GM18505 (cell line): ENCODE results near the gene CLCN7.

Experiments
- ATAC-seq: cut with Tn5 transposase; IDR thresholded peaks from one replicate; pipeline ENCODE4 v1.9.1; 2021; ENCODE audit not compliant: unreplicated experiment
- POLR2A ChIP-seq: IDR thresholded peaks from 4 replicates; pipeline ENCODE4 v1.6.1; 2011; ENCODE audit warnings: borderline replicate concordance; ENCODE audit not compliant: insufficient read depth, insufficient read length; ENCODE audit errors: extremely low read depth

The CLCN7 gene, protein sequence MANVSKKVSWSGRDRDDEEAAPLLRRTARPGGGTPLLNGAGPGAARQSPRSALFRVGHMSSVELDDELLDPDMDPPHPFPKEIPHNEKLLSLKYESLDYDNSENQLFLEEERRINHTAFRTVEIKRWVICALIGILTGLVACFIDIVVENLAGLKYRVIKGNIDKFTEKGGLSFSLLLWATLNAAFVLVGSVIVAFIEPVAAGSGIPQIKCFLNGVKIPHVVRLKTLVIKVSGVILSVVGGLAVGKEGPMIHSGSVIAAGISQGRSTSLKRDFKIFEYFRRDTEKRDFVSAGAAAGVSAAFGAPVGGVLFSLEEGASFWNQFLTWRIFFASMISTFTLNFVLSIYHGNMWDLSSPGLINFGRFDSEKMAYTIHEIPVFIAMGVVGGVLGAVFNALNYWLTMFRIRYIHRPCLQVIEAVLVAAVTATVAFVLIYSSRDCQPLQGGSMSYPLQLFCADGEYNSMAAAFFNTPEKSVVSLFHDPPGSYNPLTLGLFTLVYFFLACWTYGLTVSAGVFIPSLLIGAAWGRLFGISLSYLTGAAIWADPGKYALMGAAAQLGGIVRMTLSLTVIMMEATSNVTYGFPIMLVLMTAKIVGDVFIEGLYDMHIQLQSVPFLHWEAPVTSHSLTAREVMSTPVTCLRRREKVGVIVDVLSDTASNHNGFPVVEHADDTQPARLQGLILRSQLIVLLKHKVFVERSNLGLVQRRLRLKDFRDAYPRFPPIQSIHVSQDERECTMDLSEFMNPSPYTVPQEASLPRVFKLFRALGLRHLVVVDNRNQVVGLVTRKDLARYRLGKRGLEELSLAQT

DNA sequence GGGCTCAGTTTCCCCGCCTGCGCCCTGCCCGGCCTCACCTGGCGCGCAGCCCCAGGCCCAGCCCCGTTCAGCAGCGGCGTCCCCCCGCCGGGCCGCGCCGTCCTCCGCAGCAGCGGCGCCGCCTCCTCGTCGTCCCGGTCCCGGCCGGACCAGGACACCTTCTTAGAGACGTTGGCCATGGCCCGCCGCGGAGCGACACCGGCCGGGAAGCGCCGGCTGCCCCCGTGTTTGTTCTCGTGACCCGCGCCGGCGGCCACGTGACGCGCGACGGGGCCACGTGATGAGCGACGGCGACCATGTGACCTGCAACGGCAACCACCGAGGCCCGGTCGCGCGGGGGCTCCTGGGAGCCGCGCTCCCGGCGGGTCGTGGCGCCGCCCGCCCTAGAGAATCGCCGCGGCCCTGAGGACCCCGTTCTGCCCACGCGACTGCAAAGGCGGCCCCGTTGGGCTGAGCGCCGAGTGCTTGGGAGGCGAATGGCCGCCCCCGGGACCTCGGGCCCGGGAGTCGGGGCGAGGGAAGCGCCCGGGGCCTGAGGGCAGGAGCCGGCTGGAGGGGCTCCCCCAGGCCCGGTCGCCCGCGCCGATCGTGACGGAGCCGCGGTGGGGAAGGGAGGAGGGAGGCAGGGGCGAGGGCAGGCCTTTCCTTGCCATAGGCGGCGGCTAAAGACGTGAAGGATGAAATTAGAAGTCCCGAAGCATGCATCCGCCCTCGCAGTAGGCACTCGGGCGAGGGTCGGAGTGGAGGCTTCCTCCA is at the start of gene CLCN7:
TSS of gene CLCN7 (minus strand) at position 233 of the 756 bp plus-strand sequence. CDS start at position 179, 54 bp downstream.
- TF ChIP-seq POLR2A = peak; percentile 93
- peak; percentile 82 for ATAC-seq

DNA sequence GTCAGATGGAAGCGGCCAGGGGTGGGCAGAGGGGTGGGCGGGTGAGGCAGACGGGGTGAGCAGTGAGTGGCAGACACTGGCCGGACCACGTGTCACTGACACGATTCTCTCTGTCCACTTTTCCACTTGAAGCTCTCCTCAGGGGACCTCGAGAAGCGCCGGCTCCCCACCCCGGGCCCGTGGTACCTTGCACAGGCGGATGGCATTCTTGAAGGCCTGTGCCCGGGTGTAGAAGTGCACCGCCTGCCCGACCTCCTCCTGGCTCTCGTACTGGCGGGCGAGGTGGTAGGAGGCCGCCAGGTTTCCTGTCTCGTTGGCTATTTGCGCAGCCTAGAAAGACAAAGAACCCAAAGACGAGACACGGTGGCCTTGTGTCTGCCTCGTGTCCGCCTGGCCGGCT is 49.5 kb upstream of the CLCN7 start:
- ATAC-seq = no peak
- no peak for TF ChIP-seq POLR2A

DNA sequence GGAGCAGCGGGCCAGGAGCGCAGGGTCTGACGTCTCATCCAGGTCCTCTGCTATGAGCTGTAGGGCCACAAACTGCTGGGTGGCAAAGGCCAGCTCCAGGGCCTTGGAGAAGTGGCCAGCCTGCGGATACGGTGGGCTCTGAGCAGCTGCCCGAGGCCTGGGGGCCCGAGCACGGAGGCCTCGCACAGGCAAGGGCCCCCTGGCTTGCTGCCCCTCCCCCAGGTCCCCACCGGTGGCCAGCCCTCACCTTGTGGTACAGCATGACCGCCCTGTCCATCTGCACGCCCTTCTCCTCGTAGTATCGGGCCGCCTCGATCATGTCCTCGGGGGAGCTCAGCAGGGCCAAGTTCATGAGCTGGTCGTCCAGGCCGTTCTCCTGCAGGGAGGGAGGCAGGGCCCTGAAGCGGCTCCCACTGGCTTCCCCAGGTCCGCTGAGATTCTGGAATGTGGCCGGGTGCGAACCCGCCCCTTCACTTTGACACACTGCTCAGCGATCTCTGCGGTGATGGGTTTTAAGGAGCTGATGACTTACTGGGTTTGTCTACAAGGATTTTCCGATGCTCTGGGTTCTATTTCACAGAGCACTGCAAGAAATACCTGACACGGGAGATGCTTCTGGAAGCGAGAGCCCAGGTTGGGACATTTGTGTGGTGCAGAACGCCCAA is 48.9 kb upstream of the CLCN7 start:
- ATAC-seq = no peak

DNA sequence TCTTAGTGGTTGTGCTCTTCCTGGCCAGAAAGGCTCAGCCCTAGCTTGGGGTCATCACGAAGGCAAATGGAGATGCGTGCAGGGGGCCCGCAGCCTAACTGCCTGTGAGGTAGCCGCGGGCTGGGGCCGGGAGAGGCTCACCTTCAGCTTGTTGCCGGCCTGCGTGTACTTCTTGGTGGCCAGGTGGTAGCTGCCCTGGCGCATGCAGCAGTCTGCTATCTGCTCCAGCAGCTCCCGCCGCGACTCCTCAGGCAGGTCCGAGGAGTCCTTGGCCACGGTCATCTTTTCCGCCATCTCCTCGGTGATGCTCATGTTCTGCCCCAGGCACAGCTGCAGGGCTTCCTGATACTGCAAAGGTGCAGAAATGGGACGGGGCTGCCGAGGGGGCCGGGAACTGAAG is 45.6 kb upstream of the CLCN7 start:
- no peak for ATAC-seq
- no peak for TF ChIP-seq POLR2A

More for the DNA sequence above, 48.9 kb upstream of the CLCN7 start:
- no peak for TF ChIP-seq POLR2A

DNA sequence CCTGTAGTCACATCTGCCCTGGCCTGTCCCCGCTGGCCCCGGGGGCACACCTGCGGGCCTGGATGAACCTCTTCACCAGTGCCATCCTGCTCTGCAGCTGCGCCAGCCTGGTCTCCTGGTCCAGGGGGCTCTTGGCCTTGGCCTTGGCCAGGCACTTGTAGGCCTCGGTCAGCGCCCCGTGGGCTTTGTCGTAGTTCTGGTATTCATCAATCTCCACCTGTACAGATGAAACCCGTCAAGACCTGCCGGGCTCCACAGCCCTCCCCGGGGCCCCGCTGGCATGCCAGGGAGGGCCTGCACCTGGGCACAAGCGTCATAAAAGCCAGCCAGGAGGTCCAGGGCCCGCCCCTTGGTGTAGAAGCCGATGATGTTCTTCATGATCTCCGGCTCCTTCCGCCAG is 45.0 kb upstream of the CLCN7 start:
- TF ChIP-seq POLR2A = no peak
- ATAC-seq = no peak

DNA sequence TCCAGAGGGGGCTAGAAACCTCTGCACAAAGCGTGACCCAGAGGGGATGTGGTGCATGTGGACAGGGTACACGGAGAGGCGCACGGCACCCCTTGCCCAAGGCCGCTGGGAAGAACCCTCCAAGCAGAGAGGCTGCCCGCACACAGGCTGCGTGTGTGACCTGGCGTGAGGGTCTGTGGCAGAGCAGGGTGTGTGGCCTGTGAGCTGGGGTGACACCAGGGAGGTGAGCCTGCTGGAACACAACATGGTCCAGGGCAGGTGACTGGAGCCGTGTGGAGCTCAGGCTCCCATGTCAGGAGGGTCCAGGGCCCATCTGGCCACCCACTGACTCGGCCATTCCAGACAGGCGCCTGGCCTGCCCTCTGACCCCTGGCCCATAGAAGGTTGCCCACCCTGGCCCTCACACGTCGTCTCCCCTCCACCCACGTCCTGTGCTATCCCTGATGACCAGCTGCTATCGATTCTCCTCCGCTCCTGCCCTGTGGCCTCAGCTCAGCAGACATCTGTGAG is 43.9 kb upstream of the CLCN7 start:
- no peak for ATAC-seq
- no peak for TF ChIP-seq POLR2A

DNA sequence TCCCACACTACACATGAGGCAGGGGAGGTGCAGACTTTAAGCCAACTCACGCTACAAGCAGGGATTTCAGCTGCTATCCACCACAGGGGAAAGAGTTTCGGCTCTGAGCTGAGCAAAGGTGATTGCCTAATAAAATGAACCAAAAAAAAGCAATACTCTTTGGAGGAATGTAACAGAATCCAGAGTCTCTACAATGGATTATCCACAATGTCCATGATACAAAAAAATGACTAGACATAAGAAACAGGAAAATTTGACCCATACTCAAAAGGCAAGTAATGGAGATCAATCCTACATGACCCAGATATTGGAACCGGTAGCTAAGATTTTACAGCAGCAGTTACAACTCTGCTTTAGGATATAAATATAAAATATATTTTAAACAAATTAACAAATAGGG is 39.7 kb upstream of the CLCN7 start:
- no peak for TF ChIP-seq POLR2A
- no peak for ATAC-seq

DNA sequence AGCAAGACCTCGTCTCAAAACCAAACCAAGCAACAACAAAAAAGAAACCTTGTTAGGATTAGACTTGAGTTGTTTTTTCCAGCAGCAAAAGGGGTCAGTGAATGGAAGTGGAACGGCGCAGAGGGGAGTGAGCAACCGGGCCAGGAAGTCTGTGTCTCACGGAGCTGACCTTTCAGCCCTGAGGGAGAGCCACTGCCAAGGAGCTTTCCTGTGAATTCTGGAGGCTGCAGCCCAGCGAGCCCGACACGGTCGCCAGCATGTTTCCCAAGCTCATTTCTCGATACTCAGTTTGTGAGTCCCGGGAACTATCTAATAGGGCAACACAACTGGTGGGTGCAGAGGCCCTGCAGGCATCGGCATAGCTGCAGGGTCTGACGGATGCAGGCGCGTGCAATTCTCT is 37.9 kb upstream of the CLCN7 start:
- ATAC-seq = no peak
- TF ChIP-seq POLR2A = no peak

DNA sequence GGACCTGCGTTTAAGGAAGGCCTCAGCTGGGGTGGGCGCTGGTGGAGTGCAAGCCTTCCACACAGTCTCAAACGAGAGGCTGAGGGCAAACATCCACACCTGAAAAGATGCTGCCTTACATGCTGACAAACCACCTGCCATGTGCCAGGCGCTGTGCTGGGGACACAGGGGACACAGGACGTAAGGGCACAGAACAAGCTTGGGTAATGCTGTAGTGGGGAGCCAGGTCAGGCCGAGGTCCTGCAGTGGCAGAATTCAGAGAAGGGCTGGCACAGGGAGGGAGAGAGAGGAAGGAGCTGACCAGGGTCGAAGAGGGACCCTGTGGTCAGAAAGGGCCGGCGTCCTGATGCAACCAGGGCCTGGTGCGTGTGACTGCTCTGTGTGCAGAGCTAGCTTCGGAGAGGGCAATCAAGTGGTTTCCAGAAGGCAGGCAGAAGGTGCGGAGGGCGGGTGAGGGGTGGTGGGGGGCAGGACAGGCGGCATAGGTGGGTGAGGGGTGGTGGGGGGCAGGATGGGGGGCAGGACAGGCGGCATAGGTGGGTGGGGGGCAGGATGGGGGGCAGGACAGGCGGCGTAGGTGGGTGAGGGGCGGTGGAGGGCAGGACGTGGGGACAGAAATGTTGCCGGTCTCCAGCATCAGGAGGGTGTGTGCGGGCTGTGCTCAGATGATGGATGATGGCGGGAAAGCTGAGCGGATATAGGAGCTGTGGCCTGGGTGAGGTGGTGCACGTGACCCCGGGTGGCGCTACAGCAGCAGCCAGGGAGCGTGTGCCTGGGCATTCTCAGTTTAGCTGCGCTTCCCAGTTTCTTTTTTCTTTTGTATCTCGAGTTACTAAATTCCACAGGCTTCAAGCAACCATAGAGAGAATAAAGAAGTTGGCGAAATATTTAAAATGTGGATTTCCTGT is 37.1 kb upstream of the CLCN7 start:
- TF ChIP-seq POLR2A = no peak
- no peak for ATAC-seq

DNA sequence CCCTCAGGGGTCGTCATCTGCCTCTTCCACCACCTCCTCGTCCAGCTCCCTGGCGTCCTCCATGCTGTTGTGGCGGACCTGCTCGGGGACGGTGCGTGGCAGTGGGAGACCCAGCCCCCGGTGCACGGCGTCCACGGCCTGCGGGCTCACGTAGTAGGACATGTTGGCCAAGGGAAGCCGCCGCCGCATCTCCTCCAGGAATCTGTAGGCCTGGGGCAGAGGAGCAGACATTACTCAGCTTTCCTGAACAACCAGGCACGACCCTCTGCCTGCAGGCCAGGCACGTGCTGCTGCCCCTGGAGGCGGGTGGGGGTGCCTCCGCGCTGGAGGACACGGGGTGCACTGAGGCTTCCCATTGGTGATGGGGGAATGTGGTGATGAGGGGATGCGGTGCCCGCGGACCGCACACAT is 36.1 kb upstream of the CLCN7 start:
- no peak for ATAC-seq
- no peak for TF ChIP-seq POLR2A

DNA sequence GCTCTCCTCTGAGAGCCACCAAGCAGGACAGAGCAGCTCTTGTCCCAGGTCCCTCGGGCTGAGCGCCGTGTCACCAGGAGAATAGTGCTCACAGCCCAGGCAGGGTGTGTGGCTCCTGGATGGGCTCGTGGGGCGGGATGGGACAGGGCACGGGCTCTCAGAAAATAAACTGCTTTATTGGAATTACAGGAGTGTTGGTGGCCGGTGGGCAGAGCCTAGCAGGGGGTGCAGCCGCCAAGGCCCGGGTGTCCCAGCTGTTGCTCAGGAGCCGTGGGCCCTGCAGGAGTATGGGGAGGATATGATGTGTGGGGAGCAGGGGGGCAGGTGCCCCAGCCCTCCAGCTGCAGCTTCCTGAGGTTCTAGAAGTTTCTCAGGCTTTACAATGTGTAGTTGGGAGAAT is 35.4 kb upstream of the CLCN7 start:
- ATAC-seq = no peak
- TF ChIP-seq POLR2A = no peak
